GM21360 (cell line): ENCODE measurements around the gene CSNK1G3.
A peak's percentile ranks its signal among the peaks of the same experiment; 100 is the strongest.

ENCODE experiments used
- ATAC-seq: cut with Tn5 transposase; IDR thresholded peaks from one replicate; pipeline ENCODE4 v1.9.1; 2021; ENCODE audit warnings: mild to moderate bottlenecking, moderate library complexity; ENCODE audit not compliant: unreplicated experiment

Gene CSNK1G3

GRCh38 chr5:123554601-123555000, 42.6 kb downstream of the CSNK1G3 start:
- ATAC-seq: no peak

- ATAC-seq: no peak
Measured at GRCh38 chr5:123557907-123558306, 45.9 kb downstream of the CSNK1G3 start.

- ATAC-seq: no peak
Measured at GRCh38 chr5:123558762-123559433, 46.9 kb downstream of the CSNK1G3 start.

- no peak for ATAC-seq
Measured at GRCh38 chr5:123559434-123559775, 47.4 kb downstream of the CSNK1G3 start.

GRCh38 chr5:123561230-123561629, 49.3 kb downstream of the CSNK1G3 start:
- no peak for ATAC-seq

- ATAC-seq: no peak
Measured at GRCh38 chr5:123571927-123572326, 60.0 kb downstream of the CSNK1G3 start.

- ATAC-seq: no peak
Measured at GRCh38 chr5:123578390-123578789, 66.4 kb downstream of the CSNK1G3 start.

- ATAC-seq: no peak
Measured at GRCh38 chr5:123579410-123579809, 67.4 kb downstream of the CSNK1G3 start.

GRCh38 chr5:123582550-123583285, 70.7 kb downstream of the CSNK1G3 start:
- no peak for ATAC-seq

- ATAC-seq: no peak
Measured at GRCh38 chr5:123585871-123586270, 73.9 kb downstream of the CSNK1G3 start.

GRCh38 chr5:123594434-123594833, 82.5 kb downstream of the CSNK1G3 start:
- ATAC-seq: no peak

GRCh38 chr5:123597018-123597417, 85.0 kb downstream of the CSNK1G3 start:
- ATAC-seq: no peak

GRCh38 chr5:123598028-123598689, 86.2 kb downstream of the CSNK1G3 start:
- no peak for ATAC-seq

GRCh38 chr5:123599171-123599570, 87.2 kb downstream of the CSNK1G3 start:
- no peak for ATAC-seq

GRCh38 chr5:123601610-123602009, 89.6 kb downstream of the CSNK1G3 start:
- no peak for ATAC-seq

- peak; percentile 76 for ATAC-seq
Measured at GRCh38 chr5:123605822-123606221, 93.8 kb downstream of the CSNK1G3 start.

GRCh38 chr5:123610209-123610608, 98.2 kb downstream of the CSNK1G3 start:
- ATAC-seq: no peak

- no peak for ATAC-seq
Measured at GRCh38 chr5:123610665-123611405, 98.9 kb downstream of the CSNK1G3 start.

- no peak for ATAC-seq
Measured at GRCh38 chr5:123611406-123611709, 99.4 kb downstream of the CSNK1G3 start.

GRCh38 chr5:123617561-123617960, 105.6 kb downstream of the CSNK1G3 start:
- ATAC-seq: no peak

- no peak for ATAC-seq
Measured at GRCh38 chr5:123626051-123626450, 114.1 kb downstream of the CSNK1G3 start.
